Hematopoietic multipotent progenitor cell treated with erythropoietin and hydrocortisone succinate and interleukin-3 and kit ligand, for 17 days (in vitro differentiated cells): ENCODE data around the gene TREX2.
A peak's percentile ranks its signal among the peaks of the same experiment; 100 is the strongest.
"Not testable (repeated sequence)": the region's sequence is repeated elsewhere in the genome, so short reads cannot be mapped to it uniquely, and the experiment has no call there.

Source experiments
- DNase-seq: peaks from one replicate; pipeline ENCODE4 v3.0.0-alpha.2; 2015; ENCODE audit warnings: low spot score

Gene TREX2

DNA sequence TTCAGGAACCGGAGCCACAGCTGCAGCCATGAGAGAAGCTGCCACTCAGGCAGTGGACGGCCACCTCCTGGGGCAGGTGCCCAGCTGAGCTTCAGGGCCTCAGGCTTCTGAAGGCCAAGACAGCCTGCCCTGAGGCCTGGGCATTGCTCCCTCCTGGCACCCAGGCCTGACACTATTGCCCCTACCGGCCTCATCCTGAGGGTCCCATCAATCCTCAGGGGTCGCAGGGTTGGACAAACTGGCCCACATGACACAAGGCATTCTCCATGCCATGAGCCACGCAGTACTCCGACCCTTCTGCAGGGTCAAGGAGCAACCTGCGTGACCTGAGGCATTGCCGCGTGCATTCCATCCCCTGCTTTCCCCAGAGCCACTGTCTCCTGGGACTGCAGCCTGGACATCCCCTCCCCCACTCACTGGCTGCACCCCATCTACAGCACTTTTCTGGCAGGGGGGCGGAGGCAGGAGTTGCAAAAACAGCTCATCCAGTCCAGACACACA is 37.6 kb downstream of the TREX2 start:
- no peak for DNase-seq

- no peak for DNase-seq
Measured at GRCh38 chrX:153407736-153408135, 38.1 kb downstream of the TREX2 start.

- DNase-seq = no peak
Measured at GRCh38 chrX:153406903-153407302, 39.0 kb downstream of the TREX2 start.

DNA sequence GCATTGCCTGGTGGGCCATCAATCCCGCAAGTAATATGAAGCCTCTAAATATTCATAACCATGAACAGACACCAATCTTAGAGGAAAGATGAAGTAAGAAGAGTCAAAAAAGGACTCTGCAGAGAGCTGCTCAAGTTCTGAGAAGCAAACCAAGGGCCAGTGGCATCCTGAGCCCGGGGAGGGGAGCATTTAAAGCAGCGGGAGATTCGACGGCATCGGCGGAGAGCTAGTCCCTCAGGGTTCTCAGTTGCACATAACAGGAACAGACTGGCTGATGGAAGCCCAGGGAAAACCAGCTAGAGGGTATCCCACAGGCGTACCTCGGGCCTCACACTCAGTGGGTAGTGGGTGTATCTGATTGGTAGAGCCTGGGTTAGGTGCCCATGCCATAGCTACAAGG is 39.8 kb downstream of the TREX2 start:
- no peak for DNase-seq

DNA sequence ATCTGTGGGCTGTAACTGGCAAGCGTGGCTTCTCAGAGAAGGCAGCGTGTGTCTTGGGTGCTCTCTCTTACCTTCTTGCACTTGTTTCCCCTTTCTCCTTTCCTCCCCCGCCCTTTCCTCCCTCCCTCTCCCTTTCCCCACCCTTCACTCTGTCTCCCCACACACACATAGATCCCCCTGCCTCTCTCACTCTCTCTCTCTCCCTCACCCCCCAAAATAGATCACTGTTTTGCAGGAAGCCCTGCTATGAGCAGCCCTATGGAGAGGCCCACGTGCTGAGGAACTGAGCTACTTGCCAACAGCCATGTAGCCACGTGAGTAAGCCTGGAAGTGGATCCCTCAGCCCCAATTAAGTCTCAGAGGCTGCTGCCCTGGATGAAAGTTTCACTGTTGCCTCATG is 40.4 kb downstream of the TREX2 start:
- no peak for DNase-seq

GRCh38 chrX:153404333-153404732 is 41.5 kb downstream of the TREX2 start:
- not testable (repeated sequence) for DNase-seq

- DNase-seq = no peak
Measured at GRCh38 chrX:153401133-153401764, 44.6 kb downstream of the TREX2 start, which contains the start of gene PNMA6E. Gene PNMA6E (minus strand): TSS chrX:153401350. CDS start chrX:153398849, 2,501 bp downstream.

DNA sequence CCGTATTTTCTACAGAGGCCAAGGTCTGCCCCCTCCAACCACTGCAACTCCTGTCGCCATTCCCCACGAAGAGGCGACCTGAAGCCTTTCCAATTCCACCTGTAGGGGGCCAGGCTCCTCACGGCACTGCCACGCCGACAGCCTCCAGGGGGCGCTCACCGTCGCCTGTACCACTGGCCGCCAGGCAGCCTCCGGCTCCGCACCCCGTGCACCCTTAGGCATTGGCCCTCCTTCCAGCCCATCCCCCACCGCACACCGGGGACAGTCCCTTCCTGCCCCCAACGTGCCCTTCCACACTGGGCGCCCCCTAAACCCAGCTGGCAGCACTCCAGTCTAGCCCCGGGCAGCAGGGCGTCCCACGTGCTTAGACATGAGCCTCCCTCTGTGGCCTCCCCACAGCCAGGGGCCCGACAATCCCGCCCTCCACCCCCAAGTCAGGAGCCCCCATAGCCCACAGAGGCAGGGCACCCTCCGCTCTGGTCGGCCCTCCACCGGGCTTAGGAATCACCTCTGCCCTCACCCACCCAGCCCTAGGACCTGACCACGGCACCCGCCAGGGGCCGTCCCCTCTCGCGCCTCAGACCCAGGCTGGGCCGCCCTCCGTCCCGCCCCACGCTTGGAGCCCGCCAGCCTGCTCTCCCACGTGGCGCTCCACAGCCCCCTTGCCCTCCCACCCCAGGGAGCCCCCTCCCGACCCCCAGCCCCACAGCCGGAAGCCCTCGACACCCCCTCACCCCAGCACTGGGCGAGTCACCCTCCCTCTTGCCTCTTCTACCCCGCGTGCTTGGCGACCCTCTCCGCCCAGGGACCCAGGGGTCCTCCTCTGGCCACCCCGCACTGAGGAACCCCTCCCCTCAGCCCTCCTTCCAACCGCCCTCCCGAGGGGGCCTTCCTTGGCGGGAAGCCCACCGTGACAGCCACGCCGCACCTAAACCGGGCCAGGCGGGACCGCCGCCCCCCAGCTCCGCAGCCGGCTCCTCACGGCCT is 45.4 kb downstream of the TREX2 start:
- DNase-seq = peak; percentile 25

- no peak for DNase-seq
Measured at GRCh38 chrX:153398275-153398960, 47.4 kb downstream of the TREX2 start.

- no peak for DNase-seq
Measured at GRCh38 chrX:153397256-153397960, 48.4 kb downstream of the TREX2 start.

DNA sequence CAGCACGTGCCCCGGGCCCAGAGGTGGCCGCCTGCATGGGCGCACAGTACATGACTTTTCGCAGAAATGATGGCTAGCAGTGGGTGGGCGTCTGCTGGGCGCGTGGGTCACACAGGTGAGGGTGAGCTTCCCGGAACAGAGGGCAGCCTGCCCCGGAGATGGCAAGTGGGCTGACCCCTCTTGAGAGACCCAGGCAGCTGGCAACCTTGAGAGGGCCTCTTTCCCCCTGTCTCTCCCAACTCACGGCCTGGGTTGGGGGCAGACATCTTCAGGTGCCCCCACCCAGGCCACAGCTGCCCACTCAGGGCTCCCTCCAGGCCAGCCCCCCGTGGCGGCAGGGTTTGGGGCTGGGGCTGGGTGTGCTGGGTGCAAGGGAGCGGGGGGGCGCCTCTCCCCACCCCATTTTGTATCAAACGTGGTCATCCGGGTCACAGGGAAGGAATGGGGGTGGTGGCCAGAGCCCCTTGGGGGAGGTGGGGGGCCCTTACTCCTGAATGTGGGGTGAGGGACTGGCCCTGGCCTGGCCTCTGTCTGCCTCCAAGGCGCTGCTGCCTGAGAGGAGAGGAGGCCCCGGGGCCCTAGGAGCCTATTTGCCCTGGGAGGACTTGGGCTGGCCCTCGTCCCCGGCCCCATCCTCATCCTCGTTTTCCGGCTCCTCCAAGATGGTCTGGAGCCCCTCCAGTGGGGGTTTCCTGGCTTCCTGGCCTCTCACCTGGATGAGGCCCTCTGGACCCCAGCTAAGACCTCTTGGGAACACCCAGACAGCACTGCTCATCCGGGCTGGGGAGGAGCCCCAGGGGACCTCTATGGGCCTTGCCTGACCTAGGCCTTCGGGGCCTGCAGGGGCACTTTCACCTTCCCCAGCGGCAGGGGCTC is 49.3 kb downstream of the TREX2 start:
- no peak for DNase-seq

DNA sequence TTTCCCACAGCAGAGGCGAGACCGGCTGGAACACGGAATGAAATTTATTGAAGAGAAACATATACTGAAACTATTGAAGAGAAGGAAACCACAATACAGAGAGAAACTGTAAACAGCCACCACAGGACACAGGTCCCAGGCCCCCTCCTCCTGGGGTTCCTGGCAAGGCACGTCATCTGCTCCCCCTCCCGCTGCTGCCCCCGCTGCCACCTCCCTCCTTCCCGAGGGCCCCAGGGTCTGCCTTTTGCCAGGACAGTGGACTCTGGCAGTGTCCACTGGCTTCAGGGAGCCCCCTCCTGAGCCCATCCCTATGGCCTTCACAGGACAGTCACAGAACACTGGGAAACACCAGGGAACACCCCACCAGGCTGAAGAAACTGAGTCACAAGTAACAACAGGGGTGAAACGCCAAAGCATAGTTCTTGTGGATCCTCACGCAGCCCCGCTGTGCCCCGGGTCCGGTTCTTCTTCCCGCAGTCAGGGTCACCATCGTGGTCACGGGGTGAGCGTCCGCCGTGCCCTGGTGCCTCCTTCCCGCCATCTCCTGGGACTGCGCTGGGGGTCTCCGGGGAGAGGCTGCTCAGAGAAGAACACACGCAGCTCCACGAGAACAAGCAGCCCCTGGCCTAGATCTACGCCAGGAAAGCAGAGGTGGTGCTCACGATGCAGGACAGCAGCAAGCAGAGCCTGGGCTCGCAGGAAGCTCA is 50.1 kb downstream of the TREX2 start:
- DNase-seq = no peak

DNA sequence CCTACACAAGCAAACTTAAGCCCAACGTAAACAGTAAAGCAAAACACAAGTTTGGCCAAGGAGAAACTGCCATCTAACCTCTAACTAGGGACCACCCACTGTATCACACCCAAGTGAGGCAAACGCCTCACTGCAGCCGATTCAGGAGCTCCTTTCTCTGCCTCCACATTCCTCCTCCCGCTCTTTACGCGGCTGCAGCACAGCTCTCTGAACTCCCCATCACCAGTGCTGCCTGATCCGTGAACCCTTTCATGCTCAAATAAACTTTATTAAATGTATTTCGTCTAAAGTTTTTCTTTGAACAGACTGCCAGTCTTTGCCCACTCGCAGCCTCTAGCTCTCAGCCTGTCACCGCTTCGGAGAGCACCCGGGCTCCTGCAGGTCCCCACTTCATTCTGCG is 51.2 kb downstream of the TREX2 start:
- no peak for DNase-seq
